Fibroblast of upper back skin (primary cell): ENCODE measurements around the gene MED29.
A peak's percentile ranks its signal among the peaks of the same experiment; 100 is the strongest.
"Not testable (repeated sequence)": the region's sequence is repeated elsewhere in the genome, so short reads cannot be mapped to it uniquely, and the experiment has no call there.

Experiments used
- DNase-seq: peaks from one replicate; pipeline ENCODE4 v3.0.0-alpha.2; 2013

Gene MED29

GRCh38 chr19:39372047-39372802, 19.0 kb upstream of the MED29 start:
- peak; percentile 98 for DNase-seq

GRCh38 chr19:39372941-39373340, 18.2 kb upstream of the MED29 start:
- DNase-seq: no peak

GRCh38 chr19:39375929-39376328, 15.2 kb upstream of the MED29 start:
- no peak for DNase-seq

GRCh38 chr19:39377373-39378362, 13.5 kb upstream of the MED29 start:
- DNase-seq: no peak

DNA sequence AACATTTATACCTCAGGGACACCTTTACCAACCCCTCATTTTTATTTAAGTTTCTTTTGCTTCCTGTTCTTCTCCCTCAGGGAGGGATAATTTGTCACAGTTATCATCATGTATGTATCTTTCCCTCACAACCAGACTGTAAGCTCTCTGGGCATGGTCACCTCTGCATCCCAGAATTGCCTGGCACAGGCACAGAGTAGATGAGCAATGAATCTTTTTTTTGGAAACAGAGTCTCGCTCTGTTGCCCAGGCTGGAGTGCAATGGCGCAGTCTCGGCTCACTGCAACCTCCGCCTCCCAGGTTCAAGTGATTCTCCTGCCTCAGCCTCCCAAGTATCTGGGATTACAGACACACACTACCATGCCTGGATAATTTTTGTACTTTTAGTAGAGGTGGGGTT, 11.8 kb upstream of the MED29 start:
- DNase-seq: not testable (repeated sequence)

GRCh38 chr19:39379865-39380396, 11.2 kb upstream of the MED29 start:
- DNase-seq: no peak

DNA sequence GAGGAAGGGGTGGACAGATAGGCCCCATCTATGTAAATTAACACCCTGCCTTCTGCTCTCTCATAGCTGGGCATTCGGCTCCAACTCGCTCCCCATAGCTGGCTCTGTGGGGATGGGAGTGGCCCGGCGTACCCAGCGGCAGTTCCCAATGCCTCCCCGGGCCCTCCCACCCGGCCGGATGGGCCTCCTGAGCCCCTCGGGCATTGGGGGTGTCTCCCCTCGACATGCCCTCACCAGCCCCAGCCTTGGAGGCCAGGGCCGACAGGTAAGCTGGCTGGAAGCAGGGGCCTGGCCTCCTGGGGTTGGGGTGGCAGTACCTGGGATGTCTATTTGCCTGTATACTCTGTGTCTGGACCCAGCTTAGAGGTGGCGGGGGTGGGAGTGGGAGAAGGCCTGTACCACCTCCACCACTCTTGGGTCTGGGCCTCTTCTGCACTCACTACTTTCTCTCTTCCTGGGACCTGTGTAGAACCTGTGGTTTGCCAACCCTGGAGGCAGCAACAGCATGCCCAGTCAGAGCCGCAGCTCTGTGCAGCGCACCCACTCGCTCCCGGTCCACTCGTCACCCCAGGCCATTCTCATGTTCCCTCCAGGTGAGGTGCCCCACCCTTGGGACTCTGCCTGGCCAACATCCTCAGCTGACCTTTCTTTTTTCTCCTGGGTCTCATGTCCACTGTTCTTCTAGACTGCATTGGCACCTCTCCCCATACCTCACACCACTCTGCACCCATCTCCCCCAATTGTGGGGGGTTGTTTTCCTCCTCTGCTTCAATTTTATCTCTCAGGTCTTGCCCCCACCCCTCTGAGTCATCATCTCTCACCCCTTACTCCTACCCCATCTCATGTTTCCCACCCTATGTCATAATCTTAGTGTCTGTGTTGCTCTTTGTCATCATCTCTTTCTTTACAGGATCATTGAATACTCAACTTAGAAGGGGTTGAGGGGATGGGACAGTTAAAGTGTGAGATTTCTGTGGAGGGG, 10.4 kb upstream of the MED29 start:
- no peak for DNase-seq

DNA sequence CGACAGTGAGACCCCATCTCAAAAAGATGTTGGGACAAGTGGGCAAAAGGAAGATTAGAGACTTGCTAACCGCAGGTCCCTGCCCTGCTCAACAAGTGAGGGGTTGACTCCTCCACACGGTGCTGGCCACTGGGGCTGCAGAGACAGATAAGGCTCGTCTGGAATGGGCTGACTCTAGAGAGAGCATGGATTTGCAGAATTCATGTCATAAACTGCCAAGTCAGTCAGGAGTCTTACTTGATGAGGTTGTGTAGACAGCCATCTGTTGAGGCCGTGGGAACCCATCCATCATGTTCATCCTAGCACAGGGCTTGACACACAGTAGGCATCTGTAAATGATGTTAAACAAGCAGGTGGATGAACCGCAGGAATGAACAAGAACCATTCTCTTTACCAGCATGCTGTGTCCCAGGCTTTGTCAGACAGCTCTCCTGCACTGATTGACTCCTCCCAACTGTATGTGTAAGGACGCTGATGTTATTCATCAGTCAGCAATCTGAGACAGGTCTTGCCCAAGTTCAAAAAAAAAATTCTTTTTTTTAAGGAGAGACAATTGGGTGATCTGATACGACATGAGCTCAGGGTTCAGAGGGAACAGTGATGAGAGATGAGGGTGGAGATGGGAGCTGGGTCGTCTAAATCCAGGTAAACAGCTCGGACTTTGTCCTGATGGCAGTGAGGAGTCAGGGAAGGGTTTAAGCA, 9.1 kb upstream of the MED29 start:
- no peak for DNase-seq

- no peak for DNase-seq
Measured at GRCh38 chr19:39382991-39383828, 8.0 kb upstream of the MED29 start.

DNA sequence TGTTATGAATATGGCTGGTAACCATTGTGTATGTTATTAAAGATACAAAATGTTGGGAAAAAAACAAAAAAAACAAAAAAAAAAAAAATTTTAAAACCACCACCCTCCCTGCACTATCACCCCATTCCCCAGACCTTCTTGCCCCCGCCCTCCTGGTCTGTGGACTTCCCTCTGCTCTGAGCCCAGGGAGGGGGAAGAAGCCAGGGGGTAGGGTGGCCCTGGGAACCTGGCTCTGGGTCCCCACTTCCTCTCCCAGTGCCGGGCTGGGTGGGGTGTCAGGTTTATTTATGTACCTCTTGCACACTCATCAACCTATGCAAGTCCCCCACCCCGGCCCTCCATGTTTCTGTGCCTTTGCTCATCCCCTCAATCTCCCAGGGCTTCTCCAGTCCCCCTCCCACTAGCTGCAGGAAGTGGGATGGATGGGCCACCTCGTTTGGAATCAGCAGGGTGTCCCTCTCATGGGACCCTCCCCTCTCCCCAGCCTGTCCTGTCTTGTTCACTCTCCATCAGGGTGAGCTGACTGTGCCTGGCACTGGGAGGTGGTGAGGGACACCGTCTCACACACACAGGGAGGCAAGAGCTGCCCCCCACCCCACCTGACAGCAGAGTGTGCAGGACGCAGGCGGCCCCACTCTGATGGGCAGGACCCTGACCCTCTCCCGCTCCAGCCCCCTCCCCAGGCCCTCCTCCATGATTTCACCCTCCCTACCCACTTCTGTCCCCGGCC, 6.2 kb upstream of the MED29 start:
- DNase-seq: no peak

- DNase-seq: no peak
Measured at GRCh38 chr19:39385629-39386411, 5.4 kb upstream of the MED29 start.

- DNase-seq: no peak
Measured at GRCh38 chr19:39386557-39386956, 4.6 kb upstream of the MED29 start.

DNA sequence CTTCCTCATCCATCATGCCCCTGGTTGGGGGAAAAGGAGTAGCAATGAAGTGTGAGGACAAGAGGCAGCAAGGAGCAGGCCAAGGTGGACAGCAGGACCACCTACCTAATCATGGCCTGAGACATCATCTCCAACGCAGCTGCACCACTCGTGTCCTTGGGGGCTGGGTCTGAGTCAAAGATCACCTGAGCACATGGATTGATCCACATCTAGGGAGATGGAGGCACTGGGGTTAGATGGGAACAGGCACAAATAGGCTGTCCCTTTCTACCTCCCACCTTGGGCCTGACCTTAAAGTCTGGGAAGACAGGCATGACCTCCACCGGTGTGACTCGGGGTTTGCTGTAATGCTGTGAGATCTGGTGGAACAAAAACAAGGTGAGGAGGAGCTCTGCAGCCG, 2.5 kb upstream of the MED29 start:
- DNase-seq: no peak

DNA sequence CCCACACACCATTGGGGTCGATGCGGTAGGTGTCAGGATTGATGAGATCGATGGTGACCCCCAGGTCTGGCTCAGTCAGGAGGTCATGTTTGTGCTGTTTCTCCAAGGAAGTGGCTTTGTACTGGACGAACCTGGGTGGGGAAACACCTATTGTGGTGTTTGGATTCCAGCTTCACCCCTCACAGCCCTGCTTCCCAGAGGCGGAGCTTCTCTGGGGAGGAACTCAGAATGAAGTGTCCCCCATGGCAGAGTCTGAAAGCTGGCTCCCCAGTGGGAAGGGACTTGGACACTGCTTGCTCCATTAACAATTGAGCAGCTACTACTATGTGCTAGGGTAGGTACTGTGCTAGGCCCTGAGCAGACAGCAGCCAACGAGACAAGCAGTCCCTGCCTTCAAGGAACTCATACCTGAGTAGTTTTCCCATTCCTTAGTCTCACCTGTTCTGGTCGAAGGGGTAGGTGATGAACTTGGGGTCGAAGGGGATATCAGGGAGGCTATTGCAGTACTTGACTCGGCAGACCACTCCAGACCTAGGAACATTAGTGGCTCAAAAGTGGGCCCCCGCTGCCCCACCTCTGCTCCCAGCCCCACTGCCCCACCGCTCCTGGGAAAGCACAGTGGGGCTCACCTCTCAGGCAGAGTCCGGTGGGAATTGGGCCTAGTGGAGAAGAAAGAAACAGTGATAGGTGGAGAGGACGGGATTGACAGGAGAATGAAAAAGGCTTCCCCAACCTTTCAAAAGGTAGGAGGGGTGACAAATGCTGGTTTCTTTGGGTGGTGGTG, 1.4 kb upstream of the MED29 start:
- no peak for DNase-seq

- DNase-seq: no peak
Measured at GRCh38 chr19:39390451-39390750, 777 bp upstream of the MED29 start.

DNA sequence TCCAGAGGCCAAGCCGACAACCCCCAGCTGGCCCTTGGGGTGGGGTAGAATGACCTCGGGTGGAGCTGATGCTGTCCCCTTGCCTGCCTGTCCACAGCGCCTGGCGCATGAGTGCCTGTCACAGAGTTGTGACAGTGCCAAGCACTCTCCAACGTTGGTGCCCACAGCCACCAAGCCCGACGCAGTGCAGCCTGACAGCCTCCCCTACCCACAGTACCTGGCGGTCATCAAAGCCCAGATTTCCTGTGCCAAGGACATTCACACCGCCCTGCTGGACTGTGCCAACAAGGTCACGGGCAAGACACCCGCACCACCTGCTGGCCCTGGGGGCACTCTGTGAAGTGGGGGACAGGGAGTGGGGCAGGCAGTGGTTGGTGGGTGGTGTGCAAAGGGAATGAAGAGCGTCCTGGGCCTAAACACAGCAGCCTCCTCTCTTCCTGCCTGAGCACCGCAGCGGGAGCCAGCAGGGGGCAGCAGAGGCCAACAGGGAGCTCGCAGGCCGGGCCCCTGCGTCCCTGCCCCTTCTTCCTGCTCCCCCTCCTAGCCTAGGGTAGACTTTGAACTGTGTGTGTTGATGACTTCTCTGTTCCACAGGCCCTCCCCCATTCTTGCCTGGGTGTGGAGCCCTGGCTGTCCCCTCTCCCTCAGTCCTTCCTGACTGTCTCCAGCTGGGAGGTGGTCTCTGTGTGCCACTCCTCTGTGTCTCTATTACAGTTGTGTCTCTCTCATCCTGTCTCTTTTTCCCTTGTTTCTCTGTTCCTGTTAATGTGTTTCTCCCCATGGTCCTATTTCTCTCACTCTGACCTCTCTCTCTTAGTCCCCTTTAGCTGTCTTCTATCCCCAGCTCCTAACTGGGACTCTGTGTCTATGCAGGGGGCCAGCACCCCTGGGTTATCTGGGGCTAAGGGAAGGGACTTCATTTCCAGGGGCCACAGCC, 6.5 kb downstream of the MED29 start:
- DNase-seq: peak; percentile 79

- DNase-seq: peak; percentile 59
Measured at GRCh38 chr19:39398297-39398864, 7.2 kb downstream of the MED29 start.
